22Rv1 (cell line): ENCODE data around the gene KCNH6.

Experiments used
- H3K27ac ChIP-seq: fragments of 450-650 bp; 2 replicates; pipeline ENCODE4 v1.5.1; 2017
- ZFX ChIP-seq: fragments of 450-650 bp; IDR thresholded peaks from 2 replicates; pipeline ENCODE4 v1.6.1; 2017; ENCODE audit warnings: antibody characterized with exemption, borderline replicate concordance
- TF ChIP-seq, protein P1 (sequence below): fragments of 450-650 bp; IDR thresholded peaks from 2 replicates; pipeline ENCODE4 v1.5.1; 2017; ENCODE audit warnings: mild to moderate bottlenecking

Gene KCNH6

DNA sequence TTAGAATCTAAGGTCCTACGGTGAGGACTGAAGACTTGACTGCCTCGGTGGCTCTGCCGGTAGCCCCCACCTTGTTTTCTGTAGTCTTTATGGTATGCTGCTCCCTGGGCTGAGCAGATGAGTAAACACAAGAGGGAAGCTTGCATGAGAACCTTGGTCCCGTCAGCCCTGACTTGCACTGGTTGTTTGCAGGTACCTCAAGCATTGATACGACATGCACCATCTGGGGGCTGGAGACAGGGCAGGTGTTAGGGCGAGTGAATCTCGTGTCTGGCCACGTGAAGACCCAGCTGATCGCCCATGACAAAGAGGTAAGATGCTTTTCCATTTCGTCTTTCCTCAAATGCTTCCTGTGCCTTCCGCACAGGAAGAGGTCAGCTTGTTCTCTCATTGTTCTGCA lies 56.5 kb downstream of the KCNH6 start:
- TF ChIP-seq, protein P1, sequence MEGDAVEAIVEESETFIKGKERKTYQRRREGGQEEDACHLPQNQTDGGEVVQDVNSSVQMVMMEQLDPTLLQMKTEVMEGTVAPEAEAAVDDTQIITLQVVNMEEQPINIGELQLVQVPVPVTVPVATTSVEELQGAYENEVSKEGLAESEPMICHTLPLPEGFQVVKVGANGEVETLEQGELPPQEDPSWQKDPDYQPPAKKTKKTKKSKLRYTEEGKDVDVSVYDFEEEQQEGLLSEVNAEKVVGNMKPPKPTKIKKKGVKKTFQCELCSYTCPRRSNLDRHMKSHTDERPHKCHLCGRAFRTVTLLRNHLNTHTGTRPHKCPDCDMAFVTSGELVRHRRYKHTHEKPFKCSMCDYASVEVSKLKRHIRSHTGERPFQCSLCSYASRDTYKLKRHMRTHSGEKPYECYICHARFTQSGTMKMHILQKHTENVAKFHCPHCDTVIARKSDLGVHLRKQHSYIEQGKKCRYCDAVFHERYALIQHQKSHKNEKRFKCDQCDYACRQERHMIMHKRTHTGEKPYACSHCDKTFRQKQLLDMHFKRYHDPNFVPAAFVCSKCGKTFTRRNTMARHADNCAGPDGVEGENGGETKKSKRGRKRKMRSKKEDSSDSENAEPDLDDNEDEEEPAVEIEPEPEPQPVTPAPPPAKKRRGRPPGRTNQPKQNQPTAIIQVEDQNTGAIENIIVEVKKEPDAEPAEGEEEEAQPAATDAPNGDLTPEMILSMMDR = no peak
- H3K27ac ChIP-seq = no peak overlapping the region

DNA sequence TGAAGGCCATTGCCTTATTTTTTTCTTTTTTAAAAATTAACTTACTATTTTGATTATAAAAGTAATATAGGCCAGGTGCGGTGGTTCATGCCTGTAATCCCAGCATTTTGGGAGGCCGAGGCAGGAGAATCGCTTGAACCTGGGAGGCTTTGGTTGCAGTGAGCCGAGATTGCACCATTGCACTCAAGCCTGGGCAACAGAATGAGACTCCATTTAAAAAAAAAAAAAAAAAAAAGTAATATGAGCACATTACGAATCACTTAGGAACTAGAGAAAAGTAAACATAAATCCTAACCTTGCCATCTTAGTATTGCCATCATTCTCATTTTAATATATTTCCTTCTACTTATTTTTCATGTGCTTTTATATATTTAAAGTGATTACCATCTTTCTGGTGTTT lies 64.6 kb downstream of the KCNH6 start:
- TF ChIP-seq, protein P1 = no peak
- TF ChIP-seq ZFX = no peak
- no peak overlapping the region for H3K27ac ChIP-seq

DNA sequence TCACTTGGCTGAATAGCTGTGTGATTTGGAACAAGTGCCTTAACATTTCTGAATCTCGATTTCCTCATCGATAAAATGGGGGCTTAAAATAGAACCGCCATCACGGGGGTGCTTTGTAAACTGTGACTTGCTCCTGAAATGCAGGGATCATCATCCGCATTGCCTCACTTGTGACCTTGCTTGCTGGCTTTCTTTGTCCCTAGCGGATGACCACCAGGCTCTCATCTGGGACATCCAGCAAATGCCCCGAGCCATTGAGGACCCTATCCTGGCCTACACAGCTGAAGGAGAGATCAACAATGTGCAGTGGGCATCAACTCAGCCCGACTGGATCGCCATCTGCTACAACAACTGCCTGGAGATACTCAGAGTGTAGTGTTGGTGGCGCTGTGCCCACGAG lies 65.6 kb downstream of the KCNH6 start:
- TF ChIP-seq, protein P1 = no peak
- no peak for TF ChIP-seq ZFX
- no peak overlapping the region for H3K27ac ChIP-seq

GRCh38 chr17:63589646-63590045 lies 66.5 kb downstream of the KCNH6 start:
- no peak overlapping the region for H3K27ac ChIP-seq
- no peak for TF ChIP-seq ZFX
- TF ChIP-seq, protein P1 = no peak

- TF ChIP-seq, protein P1 = no peak
- no peak overlapping the region for H3K27ac ChIP-seq
These were observed 69.6 kb downstream of the KCNH6 start for GRCh38 chr17:63592797-63593196.

DNA sequence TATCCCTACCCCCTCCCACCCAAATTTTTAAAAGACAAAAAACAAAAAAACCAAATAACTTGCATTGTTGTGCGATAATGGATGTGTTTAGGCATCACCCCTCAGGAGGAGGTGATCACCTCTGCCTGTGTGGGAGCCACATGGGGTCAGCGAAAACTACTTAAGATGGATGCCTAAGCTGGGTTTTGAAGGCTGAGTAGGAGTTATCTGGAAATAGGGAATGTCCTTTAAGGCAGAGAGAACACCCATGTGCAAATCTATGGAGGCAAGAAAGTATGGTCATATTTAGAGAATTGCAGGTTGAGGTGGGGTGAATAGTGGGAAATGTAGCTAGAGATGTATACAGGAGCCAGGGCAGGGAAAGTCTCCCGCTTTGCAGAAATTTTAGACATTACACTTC lies 72.0 kb downstream of the KCNH6 start:
- no peak overlapping the region for H3K27ac ChIP-seq
- TF ChIP-seq ZFX = no peak
- TF ChIP-seq, protein P1 = no peak
